GM12891 (cell line): ENCODE measurements around the gene KMT5C.

Experiments
- POLR2A ChIP-seq: IDR thresholded peaks from 2 replicates; pipeline ENCODE4 v1.6.1; 2011; ENCODE audit warnings: low read depth, low read length, control low read depth
- POLR2AphosphoS5 ChIP-seq: IDR thresholded peaks from 2 replicates; pipeline ENCODE4 v1.6.1; 2011; ENCODE audit warnings: low read depth, low read length, control low read depth
- POU2F2 ChIP-seq: IDR thresholded peaks from 2 replicates; pipeline ENCODE4 v1.6.1; 2011; ENCODE audit warnings: low read depth, mild to moderate bottlenecking, control low read depth, low read length, moderate library complexity
- SPI1 ChIP-seq: IDR thresholded peaks from 2 replicates; pipeline ENCODE4 v1.6.1; 2011; ENCODE audit warnings: low read depth, low read length, control low read depth
- TAF1 ChIP-seq: IDR thresholded peaks from 2 replicates; pipeline ENCODE4 v1.6.1; 2011; ENCODE audit warnings: low read depth, low read length, control low read depth

DNA sequence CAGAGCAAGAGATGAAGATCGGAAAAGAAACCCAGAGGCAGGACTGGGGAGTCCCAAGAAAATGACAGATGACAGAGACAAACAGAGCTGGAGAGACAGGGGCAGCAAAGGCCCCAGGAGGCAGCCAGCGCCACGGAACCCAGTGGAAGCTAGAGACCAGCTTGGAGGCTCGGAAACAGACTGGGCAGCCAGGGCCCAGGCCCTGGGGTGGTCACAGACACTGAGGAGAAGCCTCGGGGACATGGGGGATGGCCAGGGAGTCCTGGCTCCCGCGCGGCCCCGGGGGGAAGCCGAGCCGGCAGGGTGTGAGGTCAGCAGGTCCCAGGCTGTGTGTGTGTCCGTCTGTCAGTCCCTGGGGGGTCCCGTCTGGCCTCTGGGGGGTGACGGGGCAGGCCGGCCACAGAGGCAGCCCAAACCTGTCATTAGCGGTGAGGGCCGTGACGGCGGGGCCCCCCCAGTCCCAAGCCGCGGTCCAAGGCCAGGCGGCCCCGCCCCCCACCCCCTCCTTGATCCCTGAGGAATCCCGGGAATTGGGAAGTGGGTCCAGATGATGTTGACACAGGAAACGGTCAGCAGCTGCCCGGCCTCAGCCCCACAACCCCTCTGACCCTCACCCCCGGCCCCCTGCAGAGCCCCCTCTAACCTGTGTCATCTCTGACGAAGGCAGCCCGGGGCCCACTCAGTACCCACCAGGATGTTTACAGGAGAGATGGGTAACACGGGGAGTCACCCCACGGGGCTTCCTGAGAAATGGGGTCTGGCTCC is 34.5 kb downstream of the KMT5C start:
- no peak for TF ChIP-seq TAF1
- no peak for TF ChIP-seq POLR2A
- no peak for TF ChIP-seq POLR2AphosphoS5
- no peak for TF ChIP-seq SPI1
- no peak for TF ChIP-seq POU2F2
